ENCODE data around the gene GRIP1.

GRCh38 chr12:66459944-66460482 lies 218.9 kb downstream of the GRIP1 start:
- no peak for TF ChIP-seq CTCF (IDR thresholded peaks at IDR 0.05; ENCODE audit: low read depth, low read length, poor library complexity, severe bottlenecking)
- no peak for TF ChIP-seq EZH2phosphoT487 (IDR thresholded peaks at IDR 0.05; ENCODE audit: borderline replicate concordance, low read length)
